Endothelial cell of umbilical vein (primary cell): Measurements from ENCODE around the gene NUDT17. TPM values are rescaled to one million over a fixed set of nuclear protein-coding genes. Genes with fewer than 3 reads are reported as not detected.

ENCODE experiments used
- BruUV-seq: library from RNA; stranded (reverse); fragments of 400-500 nt; replicated peaks from 2 replicates; lab custom pipeline; 2021; lab: Mats Ljungman, UMichigan
- CTCF ChIA-PET: fragments of 300-600, 350-600 bp; sonication (Branson Sonifier 250); formaldehyde crosslinking; loops from one replicate; lab custom pipeline; 2021; ENCODE audit warnings: antibody characterized with exemption, inconsistent platforms; lab: Charles Lee
- POLR2A ChIA-PET: fragments of 300-600, 350-600 bp; sonication (Branson Sonifier 250); formaldehyde crosslinking; loops from one replicate; lab custom pipeline; 2021; ENCODE audit warnings: antibody characterized with exemption, inconsistent platforms; lab: Charles Lee
- DNase-seq: peaks from one replicate; pipeline ENCODE4 v3.0.0-alpha.2; 2011; ENCODE audit warnings: low read depth, low spot score
- FAIRE-seq: peaks from 2 replicates; lab custom pipeline; 2011; peaks lifted over from hg19 to GRCh38; lab: Jason Lieb, UNC
- H2AFZ ChIP-seq: 2 replicates; pipeline ENCODE4 v1.6.0; 2012; ENCODE audit warnings: low read depth, low read length, control low read depth, inconsistent platforms
- H3K27ac ChIP-seq: 2 replicates; pipeline ENCODE4 v1.5.1; 2011; ENCODE audit warnings: low read depth, mild to moderate bottlenecking, control low read depth, low read length, moderate library complexity; ENCODE audit not compliant: insufficient read depth
- H3K27me3 ChIP-seq, 2 experiments: 2 replicates each; pipeline versions ENCODE4 v1.6.0 to v1.6.1; 2011; ENCODE audit warnings: low read length in 2 of 2, mixed read lengths in 1 of 2; ENCODE audit not compliant: control insufficient read depth in 2 of 2, insufficient read depth in 2 of 2
- H3K36me3 ChIP-seq, 2 experiments: 2 replicates in 1 of 2; 3 replicates in 1 of 2; pipeline ENCODE4 v1.5.1; 2011; ENCODE audit warnings: low read length in 2 of 2, mild to moderate bottlenecking in 1 of 2, moderate library complexity in 1 of 2; ENCODE audit not compliant: control insufficient read depth in 2 of 2, insufficient read depth in 2 of 2; ENCODE audit errors: extremely low read depth in 1 of 2
- H3K4me1 ChIP-seq: 3 replicates; pipeline ENCODE4 v1.5.1; 2011; ENCODE audit warnings: mild to moderate bottlenecking, low read length; ENCODE audit not compliant: control insufficient read depth, insufficient read depth; ENCODE audit errors: extremely low read depth
- H3K4me2 ChIP-seq: 2 replicates; pipeline ENCODE4 v1.6.1; 2011; ENCODE audit warnings: low read length, control low read depth, mixed read lengths; ENCODE audit not compliant: insufficient read depth
- H3K4me3 ChIP-seq, 3 experiments: fragments of 200-600 bp in 1 of 3; sonication (generic), shearing (Covaris generic) in 1 of 3; replicated peaks in 1 of 3; 2 replicates each; pipeline ENCODE4 v1.5.1; 2011 to 2016; ENCODE audit warnings: control low read depth in 3 of 3, low read length in 3 of 3, mild to moderate bottlenecking in 2 of 3, inconsistent platforms in 1 of 3, low read depth in 1 of 3, moderate library complexity in 1 of 3; ENCODE audit not compliant: insufficient read depth in 1 of 3
- H3K79me2 ChIP-seq: 2 replicates; pipeline ENCODE4 v1.6.0; 2012; ENCODE audit warnings: low read length, inconsistent platforms; ENCODE audit not compliant: control insufficient read depth, insufficient read depth
- H3K9ac ChIP-seq: replicated peaks from 2 replicates; pipeline ENCODE3; 2011; ENCODE audit warnings: low read length, control low read depth; ENCODE audit not compliant: insufficient read depth; ENCODE audit errors: extremely low read depth
- H3K9me1 ChIP-seq: replicated peaks from 3 replicates; pipeline ENCODE4 v1.6.0; 2011; ENCODE audit warnings: mild to moderate bottlenecking, low read length; ENCODE audit not compliant: control insufficient read depth, insufficient read depth; ENCODE audit errors: extremely low read depth
- H3K9me3 ChIP-seq: replicated peaks from 2 replicates; pipeline ENCODE4 v1.5.1; 2012; ENCODE audit warnings: low read length, inconsistent platforms; ENCODE audit not compliant: control insufficient read depth, insufficient read depth
- H4K20me1 ChIP-seq: replicated peaks from 2 replicates; pipeline ENCODE3; 2011; ENCODE audit warnings: mild to moderate bottlenecking, low read length; ENCODE audit not compliant: control insufficient read depth, insufficient read depth; ENCODE audit errors: extremely low read depth
- EZH2 ChIP-seq: IDR thresholded peaks from 2 replicates; pipeline ENCODE4 v1.6.1; 2012; ENCODE audit warnings: borderline replicate concordance, low read depth, mild to moderate bottlenecking, moderate library complexity, low read length, inconsistent platforms; ENCODE audit not compliant: severe bottlenecking
- FOS ChIP-seq: IDR thresholded peaks from 2 replicates; pipeline ENCODE4 v1.6.1; 2011; ENCODE audit warnings: mild to moderate bottlenecking, low read length, moderate library complexity, borderline replicate concordance; ENCODE audit not compliant: insufficient read depth
- GATA2 ChIP-seq: IDR thresholded peaks from 2 replicates; pipeline ENCODE4 v1.7.0; 2011; ENCODE audit warnings: low read depth, mild to moderate bottlenecking, moderate library complexity, mixed read lengths, low read length; ENCODE audit not compliant: insufficient read length, insufficient read depth
- JUN ChIP-seq: IDR thresholded peaks from 2 replicates; pipeline ENCODE4 v1.6.1; 2011; ENCODE audit warnings: borderline replicate concordance, low read depth; ENCODE audit not compliant: insufficient read length, insufficient read depth
- MYC ChIP-seq: IDR thresholded peaks from one replicate; pipeline ENCODE4 v1.6.1; 2011; ENCODE audit warnings: mild to moderate bottlenecking, low read depth, low read length
- POLR2A ChIP-seq: IDR thresholded peaks from 2 replicates; pipeline ENCODE4 v1.6.1; 2012; ENCODE audit warnings: low read depth, mild to moderate bottlenecking, control low read depth, low read length
- POLR2AphosphoS5 ChIP-seq: IDR thresholded peaks from 2 replicates; pipeline ENCODE4 v1.6.1; 2012; ENCODE audit warnings: low read depth, mild to moderate bottlenecking, control low read depth, low read length, moderate library complexity; ENCODE audit not compliant: insufficient read depth
- dilution Hi-C: fragments of 300-500 bp; cut with MboI; formaldehyde crosslinking; loops from one replicate; pipeline ENCODE4 v1.15.0; 2019; ENCODE audit warnings: low sequenced_read_pairs; ENCODE audit not compliant: extremely low pct_ligation_motif_present
- intact Hi-C: fragments of 100-400 bp; cut with micrococcal nuclease; formaldehyde crosslinking; loops from one replicate; pipeline ENCODE4 v1.10.0; 2022
- polyA plus RNA-seq, 4 experiments: library from polyadenylated mRNA; depleted of rRNA in 3 of 4; stranded (reverse) in 3 of 4; unstranded in 1 of 4; fragments of >200 nt; gene quantifications; 2 replicates each; pipeline versions ENCODE4 v1.2.1 to v1.2.3, GENCODE V29; 2011 to 2012; ENCODE audit warnings: missing spikeins in 1 of 4
- total RNA-seq: library from RNA; stranded (reverse); gene quantifications from 2 replicates; pipeline ENCODE4 v1.2.3, GENCODE V29; 2021
- TF ChIP-seq, protein P1 (sequence below): IDR thresholded peaks from 2 replicates; pipeline ENCODE4 v1.6.1; 2011; ENCODE audit not compliant: insufficient read depth, insufficient read length
- TF ChIP-seq, protein P2 (sequence below), 2 donors: IDR thresholded peaks; 1 replicate in 1 of 2; 2 replicates in 1 of 2; pipeline ENCODE4 v1.5.1; 2011; ENCODE audit warnings: low read length in 2 of 2, mild to moderate bottlenecking in 2 of 2, moderate library complexity in 2 of 2, control low read depth in 1 of 2, inconsistent platforms in 1 of 2, low read depth in 1 of 2; ENCODE audit not compliant: insufficient read depth in 1 of 2; ENCODE audit errors: extremely low read depth in 1 of 2

NUDT17 gene
- total and polyA plus RNA-seq, 2 donors (not counting 3 experiments of a cell fraction or from before 2014, with no cell fraction given), result 3.6 to 9.0 TPM

- H3K9me3 ChIP-seq, result no peaks in the 10 kb centered on the region
- no peak overlapping the region for H2AFZ ChIP-seq
- no peak overlapping the region for H3K4me2 ChIP-seq
- BruUV-seq, result no TSS peak
- CTCF ChIA-PET, result interaction anchor here (1.1 to 6.1 kb wide), 4 partner anchors 10 to 175 kb away, joined by 3 to 154 read pairs (median 4); partner anchors contain the start of gene NUDT17
- H3K79me2 ChIP-seq, result peaks cover 16% of the 10 kb centered on the region
- intact Hi-C loops (no loop called here), dilution Hi-C loops (no loop called here)
- peaks cover 7% of the 10 kb centered on the region for H3K4me1 ChIP-seq
- no peak overlapping the region for H3K9ac ChIP-seq
- POLR2A ChIA-PET, result no interaction called here
- FAIRE-seq (no peak), DNase-seq (no peak)
- peaks cover 13 to 32% of the 10 kb centered on the region in 2 experiments for H3K36me3 ChIP-seq
- no peaks in the 10 kb centered on the region for H4K20me1 ChIP-seq
- no peak overlapping the region for H3K27ac ChIP-seq
- TF ChIP-seq JUN, result no peak
- no peak for TF ChIP-seq MYC
- TF ChIP-seq, protein P1, sequence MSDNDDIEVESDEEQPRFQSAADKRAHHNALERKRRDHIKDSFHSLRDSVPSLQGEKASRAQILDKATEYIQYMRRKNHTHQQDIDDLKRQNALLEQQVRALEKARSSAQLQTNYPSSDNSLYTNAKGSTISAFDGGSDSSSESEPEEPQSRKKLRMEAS, result no peak
- TF ChIP-seq EZH2, result no peak
- no peak overlapping the region for H3K4me3 ChIP-seq
- H3K27me3 ChIP-seq, result no peaks in the 10 kb centered on the region
- no peaks in the 10 kb centered on the region for H3K9me1 ChIP-seq
Observed at GRCh38 chr1:145857170-145857569, 11.7 kb downstream of the NUDT17 start.

GRCh38 chr1:145858238-145858900 lies 12.9 kb downstream of the NUDT17 start:
- Histone ChIP-seq H3K4me2 (peak overlapping the region; percentile 39), H3K27ac (peak overlapping the region; percentile 43), H3K4me3 (peak overlapping the region; percentile 64 to 78 (median 71)), H4K20me1 (no peaks in the 10 kb centered on the region), H3K9me1 (no peaks in the 10 kb centered on the region), H2AFZ (peak overlapping the region; percentile 89), H3K36me3 (peaks cover 11 to 29% of the 10 kb centered on the region in 2 experiments), H3K27me3 (no peaks in the 10 kb centered on the region), H3K4me1 (peaks cover 7% of the 10 kb centered on the region), H3K9me3 (no peaks in the 10 kb centered on the region), H3K9ac (peak overlapping the region; percentile 68), H3K79me2 (peaks cover 16% of the 10 kb centered on the region)
- FAIRE-seq (no peak), DNase-seq (no peak)
- TF ChIP-seq, protein P1, result no peak
- TF ChIP-seq FOS, result no peak
- TF ChIP-seq, protein P2, sequence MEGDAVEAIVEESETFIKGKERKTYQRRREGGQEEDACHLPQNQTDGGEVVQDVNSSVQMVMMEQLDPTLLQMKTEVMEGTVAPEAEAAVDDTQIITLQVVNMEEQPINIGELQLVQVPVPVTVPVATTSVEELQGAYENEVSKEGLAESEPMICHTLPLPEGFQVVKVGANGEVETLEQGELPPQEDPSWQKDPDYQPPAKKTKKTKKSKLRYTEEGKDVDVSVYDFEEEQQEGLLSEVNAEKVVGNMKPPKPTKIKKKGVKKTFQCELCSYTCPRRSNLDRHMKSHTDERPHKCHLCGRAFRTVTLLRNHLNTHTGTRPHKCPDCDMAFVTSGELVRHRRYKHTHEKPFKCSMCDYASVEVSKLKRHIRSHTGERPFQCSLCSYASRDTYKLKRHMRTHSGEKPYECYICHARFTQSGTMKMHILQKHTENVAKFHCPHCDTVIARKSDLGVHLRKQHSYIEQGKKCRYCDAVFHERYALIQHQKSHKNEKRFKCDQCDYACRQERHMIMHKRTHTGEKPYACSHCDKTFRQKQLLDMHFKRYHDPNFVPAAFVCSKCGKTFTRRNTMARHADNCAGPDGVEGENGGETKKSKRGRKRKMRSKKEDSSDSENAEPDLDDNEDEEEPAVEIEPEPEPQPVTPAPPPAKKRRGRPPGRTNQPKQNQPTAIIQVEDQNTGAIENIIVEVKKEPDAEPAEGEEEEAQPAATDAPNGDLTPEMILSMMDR (IDR thresholded peaks at IDR 0.05; ENCODE audit: extremely low read depth in 1 of 2, insufficient read depth in 1 of 2, low read depth in 1 of 2, low read length in 2 of 2), result no peak
- TF ChIP-seq MYC, result no peak
- no peak for TF ChIP-seq POLR2A
- no peak for TF ChIP-seq GATA2
- no peak for TF ChIP-seq JUN
- no peak for TF ChIP-seq EZH2
- TF ChIP-seq POLR2AphosphoS5, result no peak
- dilution Hi-C loops, result no loop called here
- ChIA-PET POLR2A (interaction anchor here (0.9 to 2.5 kb wide), 13 partner anchors 9 to 193 kb away, joined by 3 to 28 read pairs (median 5); partner anchors contain the start of genes ANKRD34A, LIX1L, NUDT17 and POLR3GL), CTCF (interaction anchor here (0.6 to 6.1 kb wide), 20 partner anchors 12 to 179 kb away, joined by 3 to 154 read pairs (median 6); partner anchors contain the start of genes ANKRD34A, ANKRD35, ITGA10 and NUDT17)
- BruUV-seq, result no TSS peak
- intact Hi-C loops, result loop anchor here (2.0 kb wide), 2 partner anchors 14 to 60 kb away; partner anchors contain the start of genes NUDT17 and PEX11B
